Pancreas (tissue), 10 donors: ENCODE data around the gene CILP. TPM values are rescaled to one million over a fixed set of nuclear protein-coding genes. Genes with fewer than 3 reads are reported as not detected.

Experiments
- ATAC-seq, 4 donors: fragments of 200-7000 bp; cut with Tn5 transposase; one replicate each; pipeline versions ENCODE4 v1.8.0 to v1.9.1; 2020; ENCODE audit warnings: mild to moderate bottlenecking in 4 of 4, moderate library complexity in 4 of 4
- DNase-seq, 6 donors: peaks; one replicate each; pipeline ENCODE4 v3.0.0-alpha.2; 2020
- FAIRE-seq: peaks from 2 replicates; lab custom pipeline; 2012; peaks lifted over from hg19 to GRCh38; lab: Jason Lieb, UNC
- H3K27ac ChIP-seq, 4 donors: fragments of 200-600 bp; sonication (generic); 1 replicate in 3 of 4; 2 replicates in 1 of 4; pipeline versions ENCODE4 v1.5.0 to v1.8.0; 2020
- H3K27me3 ChIP-seq, 4 donors: fragments of 200-600 bp; one replicate each; pipeline ENCODE4 v1.8.0; 2021
- H3K36me3 ChIP-seq, 3 donors: fragments of 200-600 bp; sonication (generic) in 1 of 3; one replicate each; pipeline versions ENCODE4 v1.5.0 to v1.8.0; 2020 to 2021
- H3K4me1 ChIP-seq, 3 donors: fragments of 200-600 bp; one replicate each; pipeline ENCODE4 v1.8.0; 2021
- H3K4me3 ChIP-seq, 4 donors: fragments of 200-600 bp; sonication (generic) in 2 of 4; one replicate each; pipeline versions ENCODE4 v1.5.0 to v1.8.0; 2020 to 2021
- H3K9me3 ChIP-seq, 4 donors: fragments of 200-600 bp; one replicate each; pipeline ENCODE4 v1.8.0; 2021
- CTCF ChIP-seq, 4 donors: fragments of 200-600 bp; sonication (generic) in 3 of 4; IDR thresholded peaks; one replicate each; pipeline versions ENCODE4 v1.5.0 to v1.8.0; 2021; ENCODE audit warnings: antibody characterized with exemption in 4 of 4
- WGBS, 2 donors: extraction: QIAGEN DNeasy Blood & Tissue Kit; methylation state at CpG; one replicate each; pipeline ENCODE4 v1.1.7; 2013; 5-methylcytosine and 5-hydroxymethylcytosine counted together
- intact Hi-C, 3 donors: fragments of 100-400 bp; cut with DNase I; formaldehyde crosslinking; loops; one replicate each; pipeline versions ENCODE4 v1.11.1 to v1.14.2; 2022
- polyA plus RNA-seq, 2 donors: library from polyadenylated mRNA; stranded (reverse); fragments of 200-250 nt; gene quantifications; one replicate each; pipeline ENCODE4 v1.2.3, GENCODE V29; 2013
- total RNA-seq, 6 donors: library from RNA; stranded (reverse); fragmentation: NEBNext Ultra II Directional in 4 of 6; extraction: Animal tissue kit (Norgen Biotek cat#: 25700) in 4 of 6; gene quantifications; one replicate each; pipeline versions ENCODE4 v1.2.1 to v1.2.4, GENCODE V29; 2021 to 2023
- donor health status: healthy with polysubstance abuse.
- donor health status: DM: no; HTN: no; CAD: no; lungs with moderate emphysema.
- donor health status: DM: no; HTN: no; CAD: no.
- donor health status: control.
- donor health status: control.
- donor health status: Bipolar disorder and iron deficiency.
- donor health status: DM: yes; HTN: yes; CAD: no.
- donor health status: DM: no; HTN: no; CAD: no.
- donor health status: DM: no; HTN: no; CAD: no.
- donor health status: DM: yes; HTN: yes; CAD: no.

The CILP gene
- total and polyA plus RNA-seq, 8 donors, result 0.28 to 20.7 (median 1.1) TPM

GRCh38 chr15:65201918-65202317 is 9.4 kb downstream of the CILP start:
- no peak for ATAC-seq
- no peaks in the 10 kb centered on the region for H3K36me3 ChIP-seq
- 79 to 90% methylated on average over 1 of the region's 1 CpG for WGBS, 2 donors

GRCh38 chr15:65198571-65198970 is 12.7 kb downstream of the CILP start:
- no peaks in the 10 kb centered on the region for H3K27me3 ChIP-seq
- 87 to 92% methylated on average over 12 of the region's 12 CpGs for WGBS, 2 donors
- no peak overlapping the region for H3K4me3 ChIP-seq
- no peaks in the 10 kb centered on the region for H3K9me3 ChIP-seq
- no peak overlapping the region for H3K27ac ChIP-seq
- DNase-seq (no peak), ATAC-seq (no peak), FAIRE-seq (no peak)
- H3K4me1 ChIP-seq, result no peaks in the 10 kb centered on the region
- intact Hi-C loops, result loop anchor here in 1 of 3 donors (5.0 kb wide), 1 partner anchor 74 kb away; no protein-coding TSS in a partner anchor
- H3K36me3 ChIP-seq, result no peaks in the 10 kb centered on the region
- TF ChIP-seq CTCF (IDR thresholded peaks at IDR 0.05), result no peak

More at GRCh38 chr15:65201918-65202317, 9.4 kb downstream of the CILP start:
- no peak overlapping the region for H3K4me3 ChIP-seq
- H3K27ac ChIP-seq, result no peak overlapping the region
- intact Hi-C loops, result no loop called here
- no peak for DNase-seq
- H3K4me1 ChIP-seq, result no peaks in the 10 kb centered on the region
- H3K9me3 ChIP-seq, result no peaks in the 10 kb centered on the region
- TF ChIP-seq CTCF (IDR thresholded peaks at IDR 0.05), result no peak
- H3K27me3 ChIP-seq, result no peaks in the 10 kb centered on the region
- no peak for FAIRE-seq

GRCh38 chr15:65197337-65197645 is 14.0 kb downstream of the CILP start:
- Histone ChIP-seq H3K4me3 (no peak overlapping the region), H3K27ac (no peak overlapping the region), H3K27me3 (no peaks in the 10 kb centered on the region), H3K9me3 (no peaks in the 10 kb centered on the region), H3K36me3 (no peaks in the 10 kb centered on the region), H3K4me1 (no peaks in the 10 kb centered on the region)
- no peak for FAIRE-seq
- intact Hi-C loops, result loop anchor here in 1 of 3 donors (5.0 kb wide), 1 partner anchor 75 kb away; no protein-coding TSS in a partner anchor
- no peak for DNase-seq
- no peak for TF ChIP-seq CTCF (IDR thresholded peaks at IDR 0.05)
- 91% methylated on average over 8 of the region's 8 CpGs for WGBS, 2 donors
- no peak for ATAC-seq

GRCh38 chr15:65196637-65197336 is 14.5 kb downstream of the CILP start:
- Histone ChIP-seq H3K36me3 (no peaks in the 10 kb centered on the region), H3K27ac (no peak overlapping the region), H3K4me3 (no peak overlapping the region), H3K27me3 (no peaks in the 10 kb centered on the region), H3K4me1 (no peaks in the 10 kb centered on the region), H3K9me3 (no peaks in the 10 kb centered on the region)
- no peak for TF ChIP-seq CTCF (IDR thresholded peaks at IDR 0.05)
- intact Hi-C loops, result loop anchor here in 1 of 3 donors (5.0 kb wide), 1 partner anchor 76 kb away; no protein-coding TSS in a partner anchor
- WGBS, 2 donors, result 92 to 94% methylated on average over 19 of the region's 19 CpGs
- FAIRE-seq (no peak), ATAC-seq (no peak), DNase-seq (no peak)

GRCh38 chr15:65195548-65195923 is 15.7 kb downstream of the CILP start:
- Histone ChIP-seq H3K36me3 (no peaks in the 10 kb centered on the region), H3K4me3 (no peak overlapping the region), H3K27ac (no peak overlapping the region), H3K27me3 (no peaks in the 10 kb centered on the region), H3K4me1 (no peaks in the 10 kb centered on the region), H3K9me3 (no peaks in the 10 kb centered on the region)
- FAIRE-seq (no peak), DNase-seq (no peak), ATAC-seq (no peak)
- WGBS, 2 donors, result 59 to 66% methylated on average over 5 of the region's 5 CpGs
- no peak for TF ChIP-seq CTCF (IDR thresholded peaks at IDR 0.05)
- intact Hi-C loops, result loop anchor here in 1 of 3 donors (5.0 kb wide), 1 partner anchor 77 kb away; no protein-coding TSS in a partner anchor
